ENCODE results near the gene TPCN2. TPM values are rescaled to one million over a fixed set of nuclear protein-coding genes. Genes with fewer than 3 reads are reported as not detected.

TPCN2 gene
- total and polyA plus RNA-seq, 12 donors = 3.4 to 19.2 (median 7.8) TPM

DNA sequence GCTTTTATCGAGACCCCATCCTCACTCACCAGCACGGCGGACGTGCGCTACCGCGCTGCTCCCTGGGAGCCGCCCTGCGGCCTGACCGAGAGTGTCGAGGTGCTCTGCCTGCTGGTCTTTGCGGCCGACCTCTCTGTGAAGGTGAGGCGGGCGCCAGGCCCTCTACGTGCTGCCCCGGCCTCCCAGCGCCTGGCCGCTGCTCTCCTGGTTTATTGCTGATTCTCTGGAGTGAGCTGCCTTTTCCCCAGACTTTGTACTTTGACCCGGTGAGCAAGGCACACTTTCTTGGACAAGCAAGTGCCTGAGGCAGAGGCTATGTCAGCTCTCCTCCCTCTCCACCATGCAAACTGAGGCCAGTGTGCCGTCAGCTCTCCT lies 6.5 kb downstream of the TPCN2 start:
- TF ChIP-seq, protein P1, sequence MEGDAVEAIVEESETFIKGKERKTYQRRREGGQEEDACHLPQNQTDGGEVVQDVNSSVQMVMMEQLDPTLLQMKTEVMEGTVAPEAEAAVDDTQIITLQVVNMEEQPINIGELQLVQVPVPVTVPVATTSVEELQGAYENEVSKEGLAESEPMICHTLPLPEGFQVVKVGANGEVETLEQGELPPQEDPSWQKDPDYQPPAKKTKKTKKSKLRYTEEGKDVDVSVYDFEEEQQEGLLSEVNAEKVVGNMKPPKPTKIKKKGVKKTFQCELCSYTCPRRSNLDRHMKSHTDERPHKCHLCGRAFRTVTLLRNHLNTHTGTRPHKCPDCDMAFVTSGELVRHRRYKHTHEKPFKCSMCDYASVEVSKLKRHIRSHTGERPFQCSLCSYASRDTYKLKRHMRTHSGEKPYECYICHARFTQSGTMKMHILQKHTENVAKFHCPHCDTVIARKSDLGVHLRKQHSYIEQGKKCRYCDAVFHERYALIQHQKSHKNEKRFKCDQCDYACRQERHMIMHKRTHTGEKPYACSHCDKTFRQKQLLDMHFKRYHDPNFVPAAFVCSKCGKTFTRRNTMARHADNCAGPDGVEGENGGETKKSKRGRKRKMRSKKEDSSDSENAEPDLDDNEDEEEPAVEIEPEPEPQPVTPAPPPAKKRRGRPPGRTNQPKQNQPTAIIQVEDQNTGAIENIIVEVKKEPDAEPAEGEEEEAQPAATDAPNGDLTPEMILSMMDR (IDR thresholded peaks at IDR 0.05) = no peak
- DNase-seq (no peak), ATAC-seq (no peak)
- H3K27ac ChIP-seq = peak overlapping the region in 1 of 10 donors; percentile 59
- H3K4me3 ChIP-seq = no peak overlapping the region
- WGBS, 2 donors = 94 to 96% methylated on average over 21 of the region's 21 CpGs
- peaks cover 4 to 49% (median 35%) of the 10 kb centered on the region in 9 donors for H3K4me1 ChIP-seq
- intact Hi-C loops (cut with DNase I) = no loop called here
- H3K36me3 ChIP-seq = peaks cover 0 to 56% (median 18%) of the 10 kb centered on the region in 9 donors
- H3K27me3 ChIP-seq = no peaks in the 10 kb centered on the region
- H3K9me3 ChIP-seq = no peaks in the 10 kb centered on the region

- intact Hi-C loops (cut with DNase I) = no loop called here
- peak in 7 of 8 donors; percentile 29 to 74 (median 52) for ATAC-seq
- Histone ChIP-seq H3K27ac (peak overlapping the region in 1 of 10 donors; percentile 59), H3K9me3 (no peaks in the 10 kb centered on the region), H3K4me3 (no peak overlapping the region), H3K36me3 (peaks cover 0 to 62% (median 19%) of the 10 kb centered on the region in 9 donors), H3K4me1 (peaks cover 4 to 42% (median 29%) of the 10 kb centered on the region in 9 donors), H3K27me3 (no peaks in the 10 kb centered on the region)
- DNase-seq = no peak
- WGBS, 2 donors = 78 to 84% methylated on average over 22 of the region's 22 CpGs
- TF ChIP-seq, protein P1 (IDR thresholded peaks at IDR 0.05) = no peak
Measured at GRCh38 chr11:69055598-69056516, 7.1 kb downstream of the TPCN2 start.

DNA sequence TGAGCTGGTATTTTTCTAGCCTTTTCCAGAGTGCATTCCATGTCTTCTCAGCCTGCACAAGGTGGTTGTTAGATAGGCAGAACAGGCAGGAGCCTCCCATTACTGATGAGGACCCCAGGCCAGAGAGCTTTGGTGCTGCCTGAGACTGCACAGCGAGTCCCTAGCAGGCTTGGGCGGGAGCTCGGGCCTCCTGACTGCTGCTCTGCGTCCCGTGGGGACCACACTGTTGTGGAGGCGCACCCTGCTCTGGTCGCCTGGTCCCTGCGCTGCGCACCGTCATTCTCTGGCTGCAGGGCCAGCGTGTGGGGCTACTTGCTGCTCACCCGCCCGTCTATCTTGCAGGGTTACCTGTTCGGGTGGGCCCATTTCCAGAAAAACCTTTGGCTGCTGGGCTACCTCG lies 8.5 kb downstream of the TPCN2 start:
- Histone ChIP-seq H3K4me3 (no peak overlapping the region), H3K9me3 (no peaks in the 10 kb centered on the region), H3K27ac (no peak overlapping the region), H3K4me1 (peaks cover 0 to 29% (median 15%) of the 10 kb centered on the region in 9 donors), H3K27me3 (no peaks in the 10 kb centered on the region), H3K36me3 (peaks cover 0 to 63% (median 19%) of the 10 kb centered on the region in 9 donors)
- ATAC-seq = no peak
- WGBS, 2 donors = 95% methylated on average over 15 of the region's 15 CpGs
- TF ChIP-seq, protein P1 (IDR thresholded peaks at IDR 0.05) = no peak
- no peak for DNase-seq
- intact Hi-C loops (cut with DNase I) = no loop called here

DNA sequence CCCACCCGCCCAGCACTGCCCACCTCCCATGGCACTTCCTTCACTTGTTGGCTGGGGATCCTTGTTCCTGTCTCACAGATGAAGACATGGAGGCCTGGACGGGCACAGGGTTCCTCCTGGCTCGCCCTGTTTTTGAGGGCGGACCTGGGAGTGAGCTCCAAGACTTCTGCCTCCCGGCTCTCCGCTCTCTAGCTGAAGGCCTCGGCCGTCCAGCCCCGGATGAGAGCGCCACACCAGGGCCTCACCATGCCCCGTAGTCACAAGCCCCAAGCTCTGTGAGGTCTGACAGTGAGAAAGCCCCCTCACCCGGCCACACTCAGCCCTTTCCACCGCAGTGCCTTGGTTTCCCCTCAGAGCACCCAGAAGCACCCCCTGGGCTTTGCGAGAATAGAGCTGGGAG lies 9.1 kb downstream of the TPCN2 start:
- intact Hi-C loops (cut with DNase I) = no loop called here
- TF ChIP-seq, protein P1 (IDR thresholded peaks at IDR 0.05) = no peak
- DNase-seq = no peak
- Histone ChIP-seq H3K27ac (no peak overlapping the region), H3K27me3 (no peaks in the 10 kb centered on the region), H3K4me1 (peaks cover 0 to 23% (median 12%) of the 10 kb centered on the region in 9 donors), H3K36me3 (peaks cover 0 to 67% (median 22%) of the 10 kb centered on the region in 9 donors), H3K9me3 (no peaks in the 10 kb centered on the region), H3K4me3 (no peak overlapping the region)
- WGBS, 2 donors = 85 to 91% methylated on average over 14 of the region's 14 CpGs
- no peak for ATAC-seq

Measured in heart right ventricle (tissue), 16 donors.